ENCODE measurements around the gene CLCN6.

The CLCN6 gene

GRCh38 chr1:11831945-11832725 is 26.1 kb downstream of the CLCN6 start:
- DNase-seq: no peak

GRCh38 chr1:11833497-11833896 is 27.5 kb downstream of the CLCN6 start:
- no peak for DNase-seq

- no peak for DNase-seq
Measured at GRCh38 chr1:11833900-11834299, 27.9 kb downstream of the CLCN6 start.

- no peak for DNase-seq
Measured at GRCh38 chr1:11835441-11836225, 29.6 kb downstream of the CLCN6 start.

- no peak for DNase-seq
Measured at GRCh38 chr1:11836955-11837766, 31.2 kb downstream of the CLCN6 start.

GRCh38 chr1:11837767-11838348 is 31.9 kb downstream of the CLCN6 start:
- DNase-seq: no peak

GRCh38 chr1:11838349-11839272 is 32.6 kb downstream of the CLCN6 start:
- DNase-seq: peak; percentile 89

GRCh38 chr1:11839727-11840705 is 34.0 kb downstream of the CLCN6 start:
- no peak for DNase-seq

GRCh38 chr1:11841245-11842153 is 35.5 kb downstream of the CLCN6 start:
- DNase-seq: no peak

- no peak for DNase-seq
Measured at GRCh38 chr1:11842154-11843041, 36.4 kb downstream of the CLCN6 start.

GRCh38 chr1:11845641-11846335 is 39.8 kb downstream of the CLCN6 start:
- DNase-seq: no peak

GRCh38 chr1:11847667-11848372 is 41.8 kb downstream of the CLCN6 start, which contains the start of gene NPPA:
Gene NPPA (minus strand): TSS chr1:11847783. CDS start chr1:11847684, 99 bp downstream.
- no peak for DNase-seq

GRCh38 chr1:11848373-11848700 is 42.3 kb downstream of the CLCN6 start:
- DNase-seq: no peak

GRCh38 chr1:11850156-11850555 is 44.2 kb downstream of the CLCN6 start:
- no peak for DNase-seq

- no peak for DNase-seq
Measured at GRCh38 chr1:11851180-11851579, 45.2 kb downstream of the CLCN6 start.

- DNase-seq: no peak
Measured at GRCh38 chr1:11854519-11854918, 48.5 kb downstream of the CLCN6 start.

GRCh38 chr1:11855430-11855829 is 49.4 kb downstream of the CLCN6 start:
- DNase-seq: no peak

All from activated effector memory CD4-positive, alpha-beta T cell treated with anti-CD3 and anti-CD28 coated beads, Interleukin-2, amount 50 U/mL, for 16 hours (primary cell).